ENCODE measurements around the gene NUP107. TPM values are rescaled to one million over a fixed set of nuclear protein-coding genes. Genes with fewer than 3 reads are reported as not detected.

NUP107 gene
- total RNA-seq, 1 donor from 2014 or later: 93.6 TPM

DNA sequence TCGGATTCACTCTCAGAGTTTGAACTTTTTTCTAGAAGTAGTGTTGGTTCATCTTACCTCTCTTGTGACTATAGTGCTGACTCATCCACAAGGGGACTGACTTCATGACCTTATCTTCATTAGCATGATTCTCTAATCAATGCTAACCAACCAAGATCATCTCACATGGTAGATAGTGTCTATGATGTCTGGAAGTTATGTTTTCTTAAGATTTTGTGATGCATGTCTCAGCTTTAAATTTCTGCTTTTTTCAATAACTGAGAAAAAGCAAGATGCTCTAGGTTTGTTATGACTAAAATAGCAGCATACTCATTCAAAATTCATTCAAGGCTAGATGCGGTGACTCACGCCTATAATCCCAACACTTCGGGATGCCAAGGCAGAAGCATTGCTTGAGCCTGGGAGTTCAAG is 46.9 kb downstream of the NUP107 start:
- intact Hi-C loops (cut with micrococcal nuclease): no loop called here

DNA sequence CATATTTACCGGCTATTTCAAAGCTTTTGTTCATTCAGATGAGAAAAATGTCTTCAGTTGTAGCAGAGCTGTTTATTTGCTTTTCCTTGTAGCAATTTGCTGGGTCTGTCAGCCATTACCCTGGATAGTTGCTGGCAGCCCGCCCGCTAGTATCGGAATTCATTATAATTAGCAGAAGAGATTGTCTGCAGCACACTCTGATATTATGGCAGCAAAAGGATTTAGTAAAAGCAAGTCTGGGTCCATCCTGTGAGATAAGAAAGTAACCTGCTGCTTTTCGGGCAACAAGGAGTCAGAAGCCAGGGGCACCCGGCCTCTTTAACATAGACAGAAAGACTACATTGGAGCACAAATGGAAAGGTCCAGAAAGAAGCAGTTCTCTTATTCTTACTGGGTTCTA is 53.1 kb downstream of the NUP107 start:
- intact Hi-C loops (cut with micrococcal nuclease): loop anchor here (10.0 kb wide), 1 partner anchor 335 kb away; no protein-coding TSS in a partner anchor

- intact Hi-C loops (cut with micrococcal nuclease): loop anchor here (10.0 kb wide), 1 partner anchor 331 kb away; no protein-coding TSS in a partner anchor
Measured at GRCh38 chr12:68743356-68743755, 56.6 kb downstream of the NUP107 start.

- intact Hi-C loops (cut with micrococcal nuclease): loop anchor here (5.0 to 10.0 kb wide), 7 partner anchors 208 to 1478 kb away; partner anchors contain the start of genes CAND1 and CCT2
Measured at GRCh38 chr12:68745376-68745903, 58.7 kb downstream of the NUP107 start.

- intact Hi-C loops (cut with micrococcal nuclease): loop anchor here (1.0 to 10.0 kb wide), 15 partner anchors 60 to 1479 kb away; partner anchors contain the start of genes CAND1, CCT2, MDM1 and NUP107
Measured at GRCh38 chr12:68745904-68746571, 59.3 kb downstream of the NUP107 start, which contains the start of gene SLC35E3. SLC35E3 (plus strand) TSS chr12:68746176; CDS start chr12:68746378, 202 bp downstream.

- intact Hi-C loops (cut with micrococcal nuclease): loop anchor here (1.0 to 10.0 kb wide), 15 partner anchors 60 to 1479 kb away; partner anchors contain the start of genes CAND1, CCT2, MDM1 and NUP107
Measured at GRCh38 chr12:68746572-68747180, 59.9 kb downstream of the NUP107 start.

DNA sequence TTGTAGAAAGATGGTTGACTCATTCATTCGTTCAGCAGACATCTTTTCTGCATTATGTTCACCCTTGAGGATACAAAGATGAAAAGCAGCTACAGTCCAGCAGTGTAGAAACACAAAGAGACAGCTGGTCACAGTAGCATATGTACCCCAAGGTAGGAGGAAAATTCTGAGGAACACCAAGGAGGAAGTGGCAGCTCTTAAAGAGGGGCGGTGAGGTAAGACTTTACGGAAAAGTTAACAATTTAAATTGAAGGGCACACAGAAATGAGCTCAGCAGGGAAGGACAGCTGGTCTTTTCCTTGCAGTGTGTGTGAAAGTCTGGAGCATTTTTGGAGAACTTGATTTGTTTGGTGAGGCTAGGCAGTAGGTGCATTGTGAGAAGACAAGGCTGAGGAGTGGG is 62.7 kb downstream of the NUP107 start:
- intact Hi-C loops (cut with micrococcal nuclease): loop anchor here (5.0 to 10.0 kb wide), 7 partner anchors 212 to 1482 kb away; partner anchors contain the start of genes CAND1 and CCT2

DNA sequence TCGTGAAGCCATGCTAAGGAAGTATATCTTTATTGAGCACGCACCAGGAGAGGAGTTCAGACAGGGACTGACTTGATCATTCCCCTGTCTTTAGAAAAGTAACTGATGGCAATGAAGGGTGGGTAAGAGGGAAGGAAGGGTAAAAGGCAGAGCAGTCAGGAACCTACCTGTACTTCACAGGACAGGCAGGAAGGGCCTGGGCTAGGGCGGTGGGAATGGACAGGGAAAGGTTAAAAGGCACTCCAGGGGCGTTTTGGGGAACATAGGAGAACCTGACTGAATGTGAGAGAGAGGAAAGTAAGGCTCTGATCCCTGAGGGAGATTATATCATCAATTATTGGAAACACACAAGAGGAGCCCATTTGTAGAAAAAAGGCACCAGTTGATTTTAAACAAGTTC is 63.1 kb downstream of the NUP107 start:
- intact Hi-C loops (cut with micrococcal nuclease): loop anchor here (5.0 to 10.0 kb wide), 7 partner anchors 213 to 1483 kb away; partner anchors contain the start of genes CAND1 and CCT2

DNA sequence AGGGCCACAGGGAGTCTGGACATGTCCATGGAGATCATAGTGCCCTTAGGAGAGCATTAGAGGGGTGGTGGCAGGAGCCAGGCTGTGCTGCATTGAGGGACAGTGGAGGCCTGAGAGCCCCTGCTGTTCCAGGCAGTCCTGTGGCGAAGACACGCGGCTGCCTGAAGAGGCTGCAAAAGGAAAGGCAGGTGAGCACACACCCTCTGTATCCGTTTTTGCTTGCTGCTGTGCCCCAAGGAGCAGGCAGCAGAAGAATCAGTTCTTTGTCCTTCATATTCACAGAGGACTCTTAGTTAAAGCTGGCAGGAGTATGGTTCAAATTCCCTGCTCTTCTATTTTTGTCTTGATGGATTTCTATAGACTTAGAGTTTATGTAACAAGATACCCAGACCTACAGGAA is 63.7 kb downstream of the NUP107 start:
- intact Hi-C loops (cut with micrococcal nuclease): no loop called here

DNA sequence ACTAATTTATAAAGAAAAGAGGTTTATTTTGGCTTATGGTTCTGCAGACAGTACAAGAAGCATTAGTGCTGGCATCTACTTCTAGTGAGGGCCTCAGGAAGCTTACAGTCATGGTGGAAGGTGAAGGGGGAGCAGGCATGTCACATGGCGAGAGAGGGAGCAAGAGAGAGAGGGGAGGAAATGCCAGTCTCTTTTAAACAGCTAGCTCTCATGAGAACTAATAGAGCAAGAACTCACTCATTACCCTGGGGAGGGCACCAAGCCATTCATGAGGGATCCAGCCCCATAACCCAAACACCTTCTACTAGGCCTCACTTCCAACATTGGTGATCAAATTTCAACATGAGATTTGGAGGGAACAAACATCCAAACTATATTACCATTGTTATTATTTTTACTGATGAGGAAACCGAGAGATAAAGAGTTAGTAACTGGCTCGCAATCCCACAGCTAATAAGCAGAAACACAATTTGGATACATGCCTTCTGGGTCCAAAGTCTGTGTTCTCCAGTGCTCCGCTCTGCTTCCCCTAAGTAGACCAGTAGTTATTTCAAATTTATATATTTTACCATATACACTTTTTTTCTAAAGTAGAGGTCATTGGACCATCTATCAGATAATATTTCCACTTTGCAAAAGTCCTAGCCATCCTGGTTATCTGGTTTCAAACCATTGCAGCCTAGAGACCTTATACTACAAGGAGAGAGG is 68.9 kb downstream of the NUP107 start:
- intact Hi-C loops (cut with micrococcal nuclease): no loop called here

DNA sequence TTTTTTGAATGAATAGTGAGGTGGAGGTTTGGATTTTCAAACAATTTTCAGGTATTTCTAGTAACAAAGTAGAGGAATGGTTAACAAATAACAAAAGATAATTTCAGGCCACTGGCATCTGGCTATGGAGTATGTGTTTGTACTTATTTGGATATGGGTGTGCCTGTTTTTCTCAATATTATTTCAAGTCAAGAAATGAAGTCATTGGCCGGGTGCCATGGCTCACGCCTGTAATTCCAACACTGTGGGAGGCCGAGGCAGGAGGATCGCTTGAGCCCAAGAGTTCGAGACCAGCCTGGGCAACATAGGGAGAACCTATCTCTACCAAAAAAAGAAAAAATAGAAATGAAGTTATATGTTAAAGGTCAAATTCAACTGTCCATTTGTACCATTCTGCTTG is 73.1 kb downstream of the NUP107 start:
- intact Hi-C loops (cut with micrococcal nuclease): no loop called here

- intact Hi-C loops (cut with micrococcal nuclease): no loop called here
Measured at GRCh38 chr12:68760806-68761441, 74.1 kb downstream of the NUP107 start.

DNA sequence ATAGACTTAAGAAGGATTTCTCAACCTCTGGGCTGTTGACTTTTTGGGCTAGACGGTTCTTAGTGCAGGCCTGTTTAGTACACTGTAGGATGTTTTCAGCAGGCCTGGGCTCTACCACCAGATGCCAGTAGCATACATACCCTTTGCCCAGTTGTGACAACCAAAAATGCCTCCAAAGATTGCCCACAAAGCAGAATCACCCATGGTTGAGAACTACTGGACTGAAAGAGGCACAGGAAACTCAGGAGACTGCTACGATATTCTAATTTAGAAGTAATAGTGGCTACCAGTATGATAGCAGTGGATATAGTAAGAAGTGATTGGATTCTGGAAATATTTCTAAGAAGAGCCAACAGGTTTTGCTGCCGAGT is 74.6 kb downstream of the NUP107 start:
- intact Hi-C loops (cut with micrococcal nuclease): no loop called here

GRCh38 chr12:68761901-68762630 is 75.3 kb downstream of the NUP107 start:
- intact Hi-C loops (cut with micrococcal nuclease): no loop called here

DNA sequence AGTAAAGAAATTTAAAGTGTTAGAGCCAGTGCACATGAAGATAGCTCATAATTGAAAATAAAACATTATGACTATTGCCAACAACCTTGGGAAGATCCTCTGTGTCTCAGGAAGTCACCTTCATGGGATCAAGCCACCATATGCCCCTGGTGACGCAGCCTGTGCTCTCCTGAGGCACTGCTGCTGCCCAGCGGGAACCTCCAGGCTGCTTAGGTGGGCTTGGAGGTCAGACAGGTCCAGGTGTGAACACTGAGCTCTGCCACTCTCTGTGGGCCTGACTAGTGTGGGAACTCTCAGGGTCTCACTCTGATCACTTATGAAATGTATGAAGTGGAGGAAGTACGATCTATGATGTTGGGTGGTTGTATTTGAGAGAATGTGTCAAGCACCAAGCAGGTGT is 75.9 kb downstream of the NUP107 start:
- intact Hi-C loops (cut with micrococcal nuclease): no loop called here

DNA sequence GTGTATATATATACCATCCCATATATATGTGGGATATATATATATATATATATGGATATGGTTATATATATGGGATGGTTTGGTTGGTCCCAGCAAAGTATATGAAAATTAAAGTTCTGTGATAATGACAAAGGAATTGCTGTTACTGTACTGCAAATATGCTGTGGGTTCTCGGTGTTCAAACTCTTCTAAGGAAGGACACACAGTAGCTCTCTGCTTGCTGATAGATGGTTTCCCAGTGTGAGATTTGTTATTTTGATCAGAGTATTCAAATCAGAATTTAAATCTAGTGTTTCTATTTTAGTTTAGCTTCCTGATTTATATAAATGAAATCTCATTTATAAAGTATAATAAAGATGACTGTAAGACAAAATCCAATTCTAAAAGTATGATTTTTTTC is 78.9 kb downstream of the NUP107 start:
- intact Hi-C loops (cut with micrococcal nuclease): no loop called here

GRCh38 chr12:68766646-68767045 is 79.9 kb downstream of the NUP107 start:
- intact Hi-C loops (cut with micrococcal nuclease): no loop called here

- intact Hi-C loops (cut with micrococcal nuclease): no loop called here
Measured at GRCh38 chr12:68767191-68767590, 80.4 kb downstream of the NUP107 start.

DNA sequence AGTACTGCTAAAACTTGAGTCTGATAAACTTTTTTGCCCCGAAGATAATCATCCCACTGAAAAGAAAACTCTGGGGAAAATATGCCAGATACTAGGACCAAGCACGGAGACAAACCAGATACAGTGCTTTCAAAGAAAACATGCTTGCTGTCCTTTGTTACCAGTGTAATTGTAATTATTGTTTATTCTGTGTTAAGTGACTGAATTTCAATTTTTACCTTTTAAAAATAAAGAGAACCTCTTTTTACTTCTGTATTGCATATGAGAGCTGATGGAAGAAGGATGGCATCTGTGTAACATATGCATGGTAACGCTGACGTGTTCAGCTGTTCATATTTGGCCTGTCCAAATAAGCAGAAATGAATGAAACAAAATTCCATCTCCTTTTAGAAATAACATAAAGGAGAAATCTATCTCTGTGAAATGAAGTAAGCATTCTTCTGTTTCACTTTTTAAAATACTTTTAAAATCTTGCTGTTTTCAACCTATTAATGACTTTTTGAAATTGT is 81.7 kb downstream of the NUP107 start:
- intact Hi-C loops (cut with micrococcal nuclease): no loop called here

DNA sequence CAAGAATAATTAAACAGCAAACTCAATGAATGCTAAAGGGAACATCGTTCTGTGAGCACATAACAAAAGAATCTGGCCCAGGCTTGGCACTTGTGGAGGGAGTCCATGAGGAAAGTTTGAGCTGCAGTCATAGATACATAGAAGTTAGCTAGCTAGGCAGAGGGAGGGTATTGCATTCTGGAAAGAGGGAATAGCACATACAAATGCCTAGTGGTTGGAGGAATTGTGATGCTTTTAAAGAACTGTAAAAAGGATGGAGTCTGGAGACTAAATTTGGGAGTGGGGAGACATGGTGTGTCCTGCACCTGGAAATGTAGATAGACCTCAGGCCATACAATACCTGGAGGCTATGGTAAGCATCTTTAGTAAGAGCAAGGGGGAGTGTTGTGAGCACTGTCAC is 83.2 kb downstream of the NUP107 start:
- intact Hi-C loops (cut with micrococcal nuclease): no loop called here

All from T-helper 1 cell treated with Interleukin-12 subunit alpha and Interleukin-12 subunit beta and Interleukin-4 antibody, amounts not matched to agents 30 ng/mL and 1 ng/mL, for 36 hours (primary cell).